PFSK-1 (cell line): ENCODE results near the gene ANKH.

Experiments used
- POLR2AphosphoS5 ChIP-seq: IDR thresholded peaks from 2 replicates; pipeline ENCODE4 v1.6.1; 2012; ENCODE audit warnings: low read depth, mild to moderate bottlenecking, control low read depth, low read length, moderate library complexity
- REST ChIP-seq, 2 experiments: IDR thresholded peaks; 2 replicates each; pipeline versions ENCODE4 v1.6.1 to v1.8.0; 2011 to 2012; ENCODE audit warnings: low read depth in 2 of 2, low read length in 2 of 2, control low read depth in 1 of 2, inconsistent platforms in 1 of 2, mild to moderate bottlenecking in 1 of 2, moderate library complexity in 1 of 2; ENCODE audit not compliant: insufficient read depth in 1 of 2
- SIN3A ChIP-seq: IDR thresholded peaks from 2 replicates; pipeline ENCODE4 v1.6.1; 2012; ENCODE audit warnings: mild to moderate bottlenecking, low read length, moderate library complexity, borderline replicate concordance; ENCODE audit not compliant: insufficient read depth
- TAF1 ChIP-seq: IDR thresholded peaks from 2 replicates; pipeline ENCODE4 v1.6.1; 2012; ENCODE audit warnings: low read length, control low read depth, borderline replicate concordance; ENCODE audit not compliant: insufficient read depth

GRCh38 chr5:14901462-14902051 lies 30.0 kb upstream of the ANKH start:
- TF ChIP-seq TAF1 (no peak), POLR2AphosphoS5 (no peak), SIN3A (no peak), REST (IDR thresholded peaks at IDR 0.05; ENCODE audit: insufficient read depth in 1 of 2, low read depth in 2 of 2, low read length in 2 of 2) (no peak)
